ENCODE data around the gene PEX14.

The PEX14 gene

GRCh38 chr1:10629816-10630571 lies 155.2 kb downstream of the PEX14 start:
- H3K27me3 Mint-ChIP-seq (ENCODE audit: low read depth): peaks cover 6% of the 10 kb centered on the region
- H3K4me3 Mint-ChIP-seq: no peak overlapping the region
- peaks cover 41% of the 10 kb centered on the region for H3K4me1 Mint-ChIP-seq
- peak overlapping the region in 1 of 3 experiments; percentile 64 for H3K27ac Mint-ChIP-seq
- H3K36me3 Mint-ChIP-seq (ENCODE audit: low read depth): peaks cover 13% of the 10 kb centered on the region
- H3K9me3 Mint-ChIP-seq: no peaks in the 10 kb centered on the region
- TF ChIP-seq CTCF (IDR thresholded peaks at IDR 0.05; ENCODE audit: unreplicated experiment in 3 of 3): peak in 1 of 3 experiments; percentile 18

DNA sequence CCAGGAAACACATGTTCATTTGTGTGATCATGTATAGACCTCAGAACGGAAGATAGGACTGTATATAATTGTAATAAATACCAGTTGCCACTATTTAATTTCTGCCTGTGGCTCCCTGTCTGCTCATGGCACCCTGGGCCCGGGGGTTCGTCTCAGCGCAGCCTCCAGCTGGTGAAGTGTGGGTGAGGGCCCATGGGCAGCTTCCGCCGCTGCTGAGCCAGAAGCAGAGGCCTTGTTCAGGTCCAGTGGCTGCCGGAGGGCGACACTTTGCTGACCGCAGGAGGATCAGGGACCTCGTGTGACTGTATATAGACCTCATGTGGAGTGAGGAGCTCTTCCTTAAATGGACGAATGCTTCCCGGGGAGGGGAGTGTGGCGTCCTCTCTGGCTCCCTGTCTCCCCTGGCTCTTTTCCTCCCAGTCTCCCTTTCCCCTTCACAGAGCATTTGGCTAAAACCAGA lies 155.9 kb downstream of the PEX14 start:
- H3K36me3 Mint-ChIP-seq (ENCODE audit: low read depth): peaks cover 13% of the 10 kb centered on the region
- peak overlapping the region in 1 of 3 experiments; percentile 64 for H3K27ac Mint-ChIP-seq
- H3K4me3 Mint-ChIP-seq: no peak overlapping the region
- TF ChIP-seq CTCF (IDR thresholded peaks at IDR 0.05; ENCODE audit: unreplicated experiment in 3 of 3): no peak
- peaks cover 43% of the 10 kb centered on the region for H3K4me1 Mint-ChIP-seq
- H3K27me3 Mint-ChIP-seq (ENCODE audit: low read depth): peaks cover 6% of the 10 kb centered on the region
- H3K9me3 Mint-ChIP-seq: no peaks in the 10 kb centered on the region

DNA sequence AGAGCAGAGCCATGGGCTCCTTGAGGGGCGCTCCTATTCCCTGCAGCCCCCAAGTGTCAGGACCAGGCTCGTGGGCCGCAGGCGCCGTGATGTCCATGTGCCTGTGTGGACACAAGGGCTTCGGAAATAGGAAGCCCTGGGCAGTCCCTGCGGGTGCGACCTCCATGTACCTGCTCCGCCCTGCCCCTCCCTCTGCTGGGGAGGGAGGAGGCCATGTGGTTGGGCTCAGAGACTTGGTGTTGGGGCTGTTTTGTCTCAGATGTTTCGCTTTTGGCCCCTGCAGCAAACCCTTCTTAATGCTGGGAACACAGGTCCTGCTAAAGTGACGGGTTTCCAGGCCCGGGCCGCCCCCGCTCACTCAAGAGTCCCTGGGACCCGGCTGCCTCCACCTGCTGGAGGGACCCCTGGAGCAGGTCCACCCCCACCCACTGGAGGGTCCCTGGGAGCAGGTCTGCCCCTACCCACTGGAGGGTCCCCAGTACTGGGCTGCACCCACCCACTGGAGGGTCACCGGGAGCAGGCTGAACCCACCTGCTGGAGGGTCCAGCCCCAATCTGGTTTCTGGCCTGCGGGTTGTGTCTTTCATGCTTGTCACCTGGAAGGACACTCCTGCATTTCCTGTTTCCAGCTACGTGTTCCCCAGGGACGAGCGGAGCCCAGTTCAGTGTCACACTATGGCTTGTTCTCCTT lies 156.5 kb downstream of the PEX14 start:
- no peak for TF ChIP-seq CTCF (IDR thresholded peaks at IDR 0.05; ENCODE audit: unreplicated experiment in 3 of 3)
- Mint-ChIP-seq H3K4me1 (peaks cover 39% of the 10 kb centered on the region), H3K27me3 (ENCODE audit: low read depth) (peaks cover 6% of the 10 kb centered on the region), H3K9me3 (no peaks in the 10 kb centered on the region), H3K27ac (no peak overlapping the region), H3K36me3 (ENCODE audit: low read depth) (peaks cover 13% of the 10 kb centered on the region), H3K4me3 (no peak overlapping the region)

DNA sequence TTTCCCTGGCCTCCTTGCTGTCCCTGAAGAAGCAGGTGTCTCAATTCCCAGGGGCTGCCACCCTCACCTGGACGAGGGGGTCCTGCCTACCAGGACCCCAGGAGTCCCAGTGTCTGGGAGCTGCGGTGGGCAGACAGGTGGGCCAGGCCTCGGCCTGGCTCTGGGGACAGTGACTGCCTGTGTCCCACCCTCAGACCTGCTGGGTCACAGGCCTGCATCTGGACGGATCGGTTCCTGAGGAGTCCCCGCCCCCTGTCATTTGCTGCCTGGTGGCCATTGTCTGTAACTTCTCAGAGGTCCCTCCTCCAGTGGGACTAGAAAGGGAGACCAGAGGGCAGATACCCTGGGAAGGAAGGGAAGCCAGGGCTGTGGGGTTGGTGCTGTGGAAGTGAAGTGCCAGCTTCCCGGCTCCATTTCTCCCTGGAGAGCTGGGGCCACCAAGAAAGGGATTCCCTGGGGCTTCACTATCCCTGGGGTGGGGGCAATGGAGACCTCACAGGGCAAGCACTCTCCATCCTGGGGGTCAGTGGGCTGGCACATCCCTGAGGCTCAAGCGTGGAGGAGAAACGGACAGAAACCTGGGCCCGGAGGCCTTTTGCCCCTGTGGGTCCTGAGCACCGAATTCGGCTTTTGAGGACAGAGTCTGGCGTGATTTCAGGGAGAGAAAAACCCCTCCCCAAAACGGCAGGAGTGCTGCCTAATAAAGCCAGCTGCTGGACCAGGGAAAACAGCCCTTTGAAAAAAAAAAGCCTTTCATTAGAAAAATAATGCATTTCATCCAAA lies 157.3 kb downstream of the PEX14 start:
- Mint-ChIP-seq H3K9me3 (no peaks in the 10 kb centered on the region), H3K27me3 (ENCODE audit: low read depth) (peaks cover 7% of the 10 kb centered on the region), H3K36me3 (ENCODE audit: low read depth) (peaks cover 8% of the 10 kb centered on the region), H3K4me3 (no peak overlapping the region), H3K4me1 (peaks cover 34% of the 10 kb centered on the region), H3K27ac (peak overlapping the region in 2 of 3 experiments; percentile 79 to 95)
- no peak for TF ChIP-seq CTCF (IDR thresholded peaks at IDR 0.05; ENCODE audit: unreplicated experiment in 3 of 3)

DNA sequence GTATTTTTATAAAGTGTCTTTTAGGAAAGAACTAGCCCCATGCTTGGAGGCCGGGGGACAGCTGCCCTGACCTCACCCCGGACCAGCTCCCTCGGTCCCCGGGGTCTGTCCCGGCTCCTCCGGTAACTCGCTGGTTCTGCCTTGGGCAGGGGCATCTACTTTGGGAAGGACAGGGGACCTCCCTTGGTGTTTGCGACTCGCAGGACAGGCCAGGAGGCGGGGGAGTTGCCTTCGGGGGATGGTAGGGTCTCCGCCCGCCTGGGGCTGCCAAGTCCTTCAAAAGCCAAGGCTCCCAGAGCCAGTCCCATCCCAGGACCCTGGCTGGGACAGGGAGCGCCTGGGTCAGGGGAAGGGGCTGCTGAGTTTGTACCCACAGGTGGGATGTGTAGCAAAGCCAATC lies 157.9 kb downstream of the PEX14 start:
- Mint-ChIP-seq H3K9me3 (no peaks in the 10 kb centered on the region), H3K4me3 (no peak overlapping the region), H3K4me1 (peaks cover 36% of the 10 kb centered on the region), H3K27ac (peak overlapping the region in 2 of 3 experiments; percentile 79 to 95), H3K27me3 (ENCODE audit: low read depth) (peaks cover 12% of the 10 kb centered on the region), H3K36me3 (ENCODE audit: low read depth) (peaks cover 8% of the 10 kb centered on the region)
- TF ChIP-seq CTCF (IDR thresholded peaks at IDR 0.05; ENCODE audit: unreplicated experiment in 3 of 3): no peak
